OCI-LY3 (cell line): ENCODE measurements around the gene ASB7.

Source experiments
- H2AFZ ChIP-seq: fragments of 200-600, 300-600 bp; shearing (Covaris generic); 2 replicates; pipeline ENCODE4 v1.6.0; 2014; ENCODE audit warnings: antibody characterized with exemption, low read depth, low read length
- H3K27ac ChIP-seq: fragments of 200-600, 300-600 bp; sonication (generic); 2 replicates; pipeline ENCODE4 v1.5.1; 2014; ENCODE audit warnings: mild to moderate bottlenecking, low read length, moderate library complexity, mixed read lengths
- H3K27me3 ChIP-seq: fragments of 200-600, 300-600 bp; sonication (generic); 2 replicates; pipeline ENCODE4 v1.6.1; 2014; ENCODE audit warnings: low read depth, low read length, mixed read lengths
- H3K36me3 ChIP-seq: fragments of 200-600, 300-600 bp; sonication (generic); replicated peaks from 2 replicates; pipeline ENCODE3; 2014; ENCODE audit warnings: low read depth, low read length, mixed read lengths
- H3K4me1 ChIP-seq: fragments of 300-600, 200-600 bp; sonication (generic); 2 replicates; pipeline ENCODE4 v1.6.1; 2014; ENCODE audit warnings: low read length, mixed read lengths
- H3K4me2 ChIP-seq: fragments of 200-600, 300-600 bp; sonication (generic); 2 replicates; pipeline ENCODE4 v1.6.1; 2014; ENCODE audit warnings: low read length, mixed read lengths
- H3K4me3 ChIP-seq: fragments of 300-600, 200-600 bp; sonication (generic); 2 replicates; pipeline ENCODE4 v1.5.1; 2014; ENCODE audit warnings: antibody characterized with exemption, mild to moderate bottlenecking, low read length, moderate library complexity
- H3K79me2 ChIP-seq: fragments of 300-600, 200-600 bp; shearing (Covaris generic); 2 replicates; pipeline ENCODE4 v1.6.1; 2014; ENCODE audit warnings: mild to moderate bottlenecking, low read length, mixed read lengths
- H3K9ac ChIP-seq: fragments of 300-600, 200-600 bp; shearing (Covaris generic); 2 replicates; pipeline ENCODE4 v1.6.0; 2014; ENCODE audit warnings: mild to moderate bottlenecking, low read length, moderate library complexity
- H3K9me3 ChIP-seq: fragments of 200-600, 300-600 bp; shearing (Covaris generic); 2 replicates; pipeline ENCODE4 v1.6.1; 2014; ENCODE audit warnings: low read length, mixed read lengths; ENCODE audit not compliant: insufficient read depth
- H4K20me1 ChIP-seq: fragments of 200-600, 300-600 bp; sonication (generic); 2 replicates; pipeline ENCODE4 v1.6.1; 2016; ENCODE audit warnings: low read length, mixed read lengths; ENCODE audit not compliant: insufficient read depth
- CTCF ChIP-seq: fragments of 200-600, 300-600 bp; sonication (generic); IDR thresholded peaks from 2 replicates; pipeline ENCODE4 v1.5.1; 2014; ENCODE audit warnings: antibody characterized with exemption, low read length, low read depth
- EZH2phosphoT487 ChIP-seq: fragments of 200-600 bp; shearing (Covaris generic); IDR thresholded peaks from 2 replicates; pipeline ENCODE4 v1.6.1; 2018; ENCODE audit warnings: antibody characterized with exemption, mixed run types, low read depth

The ASB7 gene

GRCh38 chr15:100693451-100693850 is 91.1 kb downstream of the ASB7 start:
- H3K79me2 ChIP-seq, result no peaks in the 10 kb centered on the region
- H3K27ac ChIP-seq, result no peak overlapping the region
- no peaks in the 10 kb centered on the region for H3K36me3 ChIP-seq
- TF ChIP-seq EZH2phosphoT487 (no peak), CTCF (no peak)
- no peaks in the 10 kb centered on the region for H4K20me1 ChIP-seq
- H3K27me3 ChIP-seq, result no peaks in the 10 kb centered on the region
- H2AFZ ChIP-seq, result no peak overlapping the region; the same call in 1 of the 2 replicates
- no peaks in the 10 kb centered on the region; the same call in 1 of the 2 replicates for H3K9me3 ChIP-seq
- H3K4me1 ChIP-seq, result peaks cover 9% of the 10 kb centered on the region; the same call in 1 of the 2 replicates
- no peak overlapping the region for H3K9ac ChIP-seq
- no peak overlapping the region for H3K4me2 ChIP-seq
- no peak overlapping the region for H3K4me3 ChIP-seq

GRCh38 chr15:100694381-100695021 is 92.1 kb downstream of the ASB7 start:
- TF ChIP-seq CTCF, result no peak
- TF ChIP-seq EZH2phosphoT487, result no peak
- H3K36me3 ChIP-seq, result no peaks in the 10 kb centered on the region

GRCh38 chr15:100695048-100695447 is 92.7 kb downstream of the ASB7 start:
- Histone ChIP-seq H3K4me3 (no peak overlapping the region), H3K9me3 (no peaks in the 10 kb centered on the region; the same call in 1 of the 2 replicates), H3K79me2 (no peaks in the 10 kb centered on the region), H3K9ac (no peak overlapping the region), H4K20me1 (no peaks in the 10 kb centered on the region), H3K36me3 (no peaks in the 10 kb centered on the region), H3K4me2 (no peak overlapping the region), H3K4me1 (peaks cover 9% of the 10 kb centered on the region; the same call in 1 of the 2 replicates), H3K27me3 (peaks cover 6% of the 10 kb centered on the region; the same call in 1 of the 2 replicates), H2AFZ (no peak overlapping the region), H3K27ac (no peak overlapping the region)
- TF ChIP-seq CTCF (no peak), EZH2phosphoT487 (no peak)

More at GRCh38 chr15:100694381-100695021, 92.1 kb downstream of the ASB7 start:
- Histone ChIP-seq H2AFZ (no peak overlapping the region), H3K27me3 (peaks cover 5% of the 10 kb centered on the region; the same call in 1 of the 2 replicates), H4K20me1 (no peaks in the 10 kb centered on the region), H3K4me1 (peaks cover 9% of the 10 kb centered on the region; the same call in 1 of the 2 replicates), H3K27ac (no peak overlapping the region), H3K79me2 (no peaks in the 10 kb centered on the region), H3K4me3 (no peak overlapping the region), H3K9me3 (no peaks in the 10 kb centered on the region; the same call in 1 of the 2 replicates), H3K9ac (no peak overlapping the region), H3K4me2 (no peak overlapping the region)

- Histone ChIP-seq H3K9ac (no peak overlapping the region), H3K4me1 (peaks cover 9% of the 10 kb centered on the region; the same call in 1 of the 2 replicates), H3K36me3 (no peaks in the 10 kb centered on the region), H3K4me3 (no peak overlapping the region), H3K27ac (no peak overlapping the region), H3K79me2 (no peaks in the 10 kb centered on the region), H3K9me3 (no peaks in the 10 kb centered on the region; the same call in 1 of the 2 replicates), H2AFZ (no peak overlapping the region), H3K4me2 (no peak overlapping the region), H3K27me3 (peaks cover 6% of the 10 kb centered on the region; the same call in 1 of the 2 replicates), H4K20me1 (no peaks in the 10 kb centered on the region)
- TF ChIP-seq CTCF, result no peak
- TF ChIP-seq EZH2phosphoT487, result no peak
Observed at GRCh38 chr15:100696452-100696851, 94.1 kb downstream of the ASB7 start.
